ENCODE data around the gene FZD2.

Gene FZD2

GRCh38 chr17:44540246-44541084 lies 16.8 kb upstream of the FZD2 start:
- TF ChIP-seq CTCF (IDR thresholded peaks at IDR 0.05; ENCODE audit: low read depth, low read length, poor library complexity, severe bottlenecking) (no peak), EZH2phosphoT487 (IDR thresholded peaks at IDR 0.05; ENCODE audit: borderline replicate concordance, low read length) (no peak)
- no peaks in the 10 kb centered on the region for H3K9me2 ChIP-seq (replicated peaks; ENCODE audit: control insufficient read depth, low read length)
- peaks cover 15% of the 10 kb centered on the region for H3K4me1 ChIP-seq (ENCODE audit: control insufficient read depth, low read length)
- H3K27ac ChIP-seq (ENCODE audit: low read depth, low read length): no peak overlapping the region
- no peak overlapping the region for H3K4me3 ChIP-seq (ENCODE audit: low read length)
- H3F3A ChIP-seq (ENCODE audit: control insufficient read depth, insufficient read depth): no peaks in the 10 kb centered on the region
- no peaks in the 10 kb centered on the region for H3K36me3 ChIP-seq (ENCODE audit: control insufficient read depth, low read length)
- H3K9me3 ChIP-seq (ENCODE audit: control insufficient read depth, insufficient read depth, low read length): no peaks in the 10 kb centered on the region
- H3K27me3 ChIP-seq (ENCODE audit: control insufficient read depth, low read length): peaks cover 12% of the 10 kb centered on the region
- no peak overlapping the region for H3K4me2 ChIP-seq (ENCODE audit: low read length)
- no peaks in the 10 kb centered on the region for H3K79me2 ChIP-seq (ENCODE audit: control insufficient read depth, low read length)
- no peaks in the 10 kb centered on the region for H4K20me1 ChIP-seq (ENCODE audit: control insufficient read depth, insufficient read depth, low read depth, low read length)

- Histone ChIP-seq H3K79me2 (ENCODE audit: control insufficient read depth, low read length) (no peaks in the 10 kb centered on the region), H3K4me1 (ENCODE audit: control insufficient read depth, low read length) (peaks cover 5% of the 10 kb centered on the region; the same call in 1 of the 2 replicates), H3K36me3 (ENCODE audit: control insufficient read depth, low read length) (no peaks in the 10 kb centered on the region), H3K9me2 (replicated peaks; ENCODE audit: control insufficient read depth, low read length) (no peaks in the 10 kb centered on the region), H3F3A (ENCODE audit: control insufficient read depth, insufficient read depth) (no peaks in the 10 kb centered on the region), H3K27me3 (ENCODE audit: control insufficient read depth, low read length) (peaks cover 15% of the 10 kb centered on the region), H3K4me2 (ENCODE audit: low read length) (no peak overlapping the region), H3K27ac (ENCODE audit: low read depth, low read length) (no peak overlapping the region), H3K4me3 (ENCODE audit: low read length) (no peak overlapping the region), H4K20me1 (ENCODE audit: control insufficient read depth, insufficient read depth, low read depth, low read length) (no peaks in the 10 kb centered on the region), H3K9me3 (ENCODE audit: control insufficient read depth, insufficient read depth, low read length) (no peaks in the 10 kb centered on the region)
- TF ChIP-seq EZH2phosphoT487 (IDR thresholded peaks at IDR 0.05; ENCODE audit: borderline replicate concordance, low read length): no peak
- TF ChIP-seq CTCF (IDR thresholded peaks at IDR 0.05; ENCODE audit: low read depth, low read length, poor library complexity, severe bottlenecking): no peak
Measured at GRCh38 chr17:44541884-44542581, 15.3 kb upstream of the FZD2 start.

GRCh38 chr17:44543213-44543904 lies 13.9 kb upstream of the FZD2 start:
- H3K27ac ChIP-seq (ENCODE audit: low read depth, low read length): no peak overlapping the region
- H3K4me1 ChIP-seq (ENCODE audit: control insufficient read depth, low read length): peaks cover 14% of the 10 kb centered on the region
- H3F3A ChIP-seq (ENCODE audit: control insufficient read depth, insufficient read depth): no peaks in the 10 kb centered on the region
- no peaks in the 10 kb centered on the region for H3K36me3 ChIP-seq (ENCODE audit: control insufficient read depth, low read length)
- peaks cover 15% of the 10 kb centered on the region for H3K27me3 ChIP-seq (ENCODE audit: control insufficient read depth, low read length)
- H3K4me3 ChIP-seq (ENCODE audit: low read length): no peak overlapping the region
- no peaks in the 10 kb centered on the region for H3K79me2 ChIP-seq (ENCODE audit: control insufficient read depth, low read length)
- no peaks in the 10 kb centered on the region for H4K20me1 ChIP-seq (ENCODE audit: control insufficient read depth, insufficient read depth, low read depth, low read length)
- H3K9me3 ChIP-seq (ENCODE audit: control insufficient read depth, insufficient read depth, low read length): no peaks in the 10 kb centered on the region
- no peak overlapping the region for H3K4me2 ChIP-seq (ENCODE audit: low read length)
- no peaks in the 10 kb centered on the region for H3K9me2 ChIP-seq (replicated peaks; ENCODE audit: control insufficient read depth, low read length)
- TF ChIP-seq CTCF (IDR thresholded peaks at IDR 0.05; ENCODE audit: low read depth, low read length, poor library complexity, severe bottlenecking): no peak
- no peak for TF ChIP-seq EZH2phosphoT487 (IDR thresholded peaks at IDR 0.05; ENCODE audit: borderline replicate concordance, low read length)
